BE2C (cell line): ENCODE data around the gene RNF150.

Experiments
- DNase-seq: peaks from one replicate; pipeline ENCODE4 v3.0.0-alpha.2; 2020
- H3K27me3 ChIP-seq: fragments of 250-450 bp; sonication (Bioruptor Pico); 2 replicates; pipeline ENCODE4 v1.5.1; 2020; ENCODE audit warnings: mild to moderate bottlenecking
- H3K36me3 ChIP-seq: fragments of 250-450 bp; sonication (Bioruptor Pico); 2 replicates; pipeline ENCODE4 v1.5.1; 2020; ENCODE audit warnings: mild to moderate bottlenecking
- H3K4me1 ChIP-seq: fragments of 250-450 bp; sonication (Bioruptor Pico); 2 replicates; pipeline ENCODE4 v1.5.1; 2020
- H3K4me3 ChIP-seq: 2 replicates; pipeline ENCODE4 v1.5.1; 2011; ENCODE audit warnings: low read depth, low read length
- H3K9me3 ChIP-seq: fragments of 250-450 bp; sonication (Bioruptor Pico); 2 replicates; pipeline ENCODE4 v1.5.1; 2020
- TF ChIP-seq, protein P1 (sequence below): IDR thresholded peaks from 2 replicates; pipeline ENCODE4 v1.5.1; 2012; ENCODE audit warnings: mild to moderate bottlenecking, low read depth, low read length

Gene RNF150

DNA sequence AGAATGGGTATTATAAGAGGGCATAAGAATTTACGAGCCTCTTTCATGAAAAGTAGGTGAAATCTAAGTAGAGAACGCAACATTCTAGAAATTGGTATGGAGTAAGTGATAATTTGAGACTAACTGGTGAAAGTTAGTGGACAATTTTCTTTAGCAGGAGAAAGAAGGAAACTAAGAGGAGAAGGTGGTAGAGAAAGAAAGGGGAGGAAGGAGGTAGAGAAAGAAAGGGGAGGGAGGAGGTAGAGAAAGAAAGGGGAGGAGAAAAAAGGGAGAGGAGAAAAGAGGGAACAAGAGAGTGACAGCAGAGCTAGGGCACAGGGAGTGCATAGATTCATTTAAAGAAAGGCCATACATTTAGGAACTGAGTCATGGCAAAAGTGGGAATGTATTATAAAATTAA lies 94.1 kb downstream of the RNF150 start:
- H3K27me3 ChIP-seq: no peaks in the 10 kb centered on the region
- H3K36me3 ChIP-seq: no peaks in the 10 kb centered on the region
- no peak overlapping the region for H3K4me3 ChIP-seq
- no peak for DNase-seq
- H3K4me1 ChIP-seq: no peaks in the 10 kb centered on the region
- no peaks in the 10 kb centered on the region for H3K9me3 ChIP-seq
- TF ChIP-seq, protein P1, sequence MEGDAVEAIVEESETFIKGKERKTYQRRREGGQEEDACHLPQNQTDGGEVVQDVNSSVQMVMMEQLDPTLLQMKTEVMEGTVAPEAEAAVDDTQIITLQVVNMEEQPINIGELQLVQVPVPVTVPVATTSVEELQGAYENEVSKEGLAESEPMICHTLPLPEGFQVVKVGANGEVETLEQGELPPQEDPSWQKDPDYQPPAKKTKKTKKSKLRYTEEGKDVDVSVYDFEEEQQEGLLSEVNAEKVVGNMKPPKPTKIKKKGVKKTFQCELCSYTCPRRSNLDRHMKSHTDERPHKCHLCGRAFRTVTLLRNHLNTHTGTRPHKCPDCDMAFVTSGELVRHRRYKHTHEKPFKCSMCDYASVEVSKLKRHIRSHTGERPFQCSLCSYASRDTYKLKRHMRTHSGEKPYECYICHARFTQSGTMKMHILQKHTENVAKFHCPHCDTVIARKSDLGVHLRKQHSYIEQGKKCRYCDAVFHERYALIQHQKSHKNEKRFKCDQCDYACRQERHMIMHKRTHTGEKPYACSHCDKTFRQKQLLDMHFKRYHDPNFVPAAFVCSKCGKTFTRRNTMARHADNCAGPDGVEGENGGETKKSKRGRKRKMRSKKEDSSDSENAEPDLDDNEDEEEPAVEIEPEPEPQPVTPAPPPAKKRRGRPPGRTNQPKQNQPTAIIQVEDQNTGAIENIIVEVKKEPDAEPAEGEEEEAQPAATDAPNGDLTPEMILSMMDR: no peak

DNA sequence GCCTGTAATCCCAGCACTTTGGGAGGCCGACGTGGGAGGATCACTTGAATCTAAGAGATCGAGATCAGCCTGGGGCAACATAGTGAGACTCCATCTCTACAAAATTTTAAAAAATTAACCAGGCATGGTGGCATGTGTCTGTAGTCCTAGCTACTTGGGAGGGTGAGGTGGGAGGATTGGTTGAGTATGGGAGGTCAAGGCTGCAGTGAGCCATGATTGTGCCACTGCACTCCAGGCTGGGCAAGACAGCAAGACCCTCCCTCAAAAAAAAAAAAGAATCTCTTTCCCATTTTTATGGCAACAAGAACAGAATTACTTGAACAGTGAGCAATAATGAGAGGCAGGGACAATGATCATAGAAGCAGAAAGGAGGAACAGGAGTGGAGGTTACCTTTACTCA lies 94.8 kb downstream of the RNF150 start:
- no peak for DNase-seq
- TF ChIP-seq, protein P1: no peak
- H3K4me1 ChIP-seq: no peaks in the 10 kb centered on the region
- H3K4me3 ChIP-seq: no peak overlapping the region
- no peaks in the 10 kb centered on the region for H3K27me3 ChIP-seq
- H3K9me3 ChIP-seq: no peaks in the 10 kb centered on the region
- no peaks in the 10 kb centered on the region for H3K36me3 ChIP-seq

- DNase-seq: no peak
- TF ChIP-seq, protein P1: no peak
- Histone ChIP-seq H3K27me3 (no peaks in the 10 kb centered on the region), H3K9me3 (no peaks in the 10 kb centered on the region), H3K4me1 (no peaks in the 10 kb centered on the region), H3K36me3 (no peaks in the 10 kb centered on the region), H3K4me3 (no peak overlapping the region)
These were observed 95.8 kb downstream of the RNF150 start for GRCh38 chr4:141037446-141037845.

DNA sequence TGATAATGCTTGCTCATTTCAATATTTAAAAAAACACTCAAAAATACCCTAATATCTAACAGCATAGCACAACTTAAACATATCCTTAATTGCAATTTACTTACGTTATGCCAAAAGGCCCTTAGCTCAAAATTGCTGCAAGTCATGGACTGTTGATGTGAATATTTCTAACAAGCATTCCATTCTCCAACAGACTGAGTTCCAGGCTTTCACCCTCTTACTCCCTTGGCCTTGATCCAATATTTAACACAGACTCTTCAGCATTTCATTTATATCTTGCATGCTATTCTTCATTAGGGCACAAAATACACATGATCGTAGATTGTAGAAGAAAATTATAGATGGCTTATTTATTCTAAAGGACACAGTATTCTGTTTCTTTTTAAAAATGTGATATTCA lies 96.5 kb downstream of the RNF150 start:
- H3K4me3 ChIP-seq: no peak overlapping the region
- H3K9me3 ChIP-seq: no peaks in the 10 kb centered on the region

GRCh38 chr4:141035920-141036319 lies 97.3 kb downstream of the RNF150 start:
- no peaks in the 10 kb centered on the region for H3K9me3 ChIP-seq
- no peaks in the 10 kb centered on the region for H3K27me3 ChIP-seq
- no peaks in the 10 kb centered on the region for H3K36me3 ChIP-seq
- H3K4me3 ChIP-seq: no peak overlapping the region
- H3K4me1 ChIP-seq: no peaks in the 10 kb centered on the region
- TF ChIP-seq, protein P1: no peak
- no peak for DNase-seq

More for the DNA sequence above, 96.5 kb downstream of the RNF150 start:
- H3K27me3 ChIP-seq: no peaks in the 10 kb centered on the region
- H3K36me3 ChIP-seq: no peaks in the 10 kb centered on the region
- no peaks in the 10 kb centered on the region for H3K4me1 ChIP-seq
- no peak for DNase-seq
- TF ChIP-seq, protein P1: no peak

DNA sequence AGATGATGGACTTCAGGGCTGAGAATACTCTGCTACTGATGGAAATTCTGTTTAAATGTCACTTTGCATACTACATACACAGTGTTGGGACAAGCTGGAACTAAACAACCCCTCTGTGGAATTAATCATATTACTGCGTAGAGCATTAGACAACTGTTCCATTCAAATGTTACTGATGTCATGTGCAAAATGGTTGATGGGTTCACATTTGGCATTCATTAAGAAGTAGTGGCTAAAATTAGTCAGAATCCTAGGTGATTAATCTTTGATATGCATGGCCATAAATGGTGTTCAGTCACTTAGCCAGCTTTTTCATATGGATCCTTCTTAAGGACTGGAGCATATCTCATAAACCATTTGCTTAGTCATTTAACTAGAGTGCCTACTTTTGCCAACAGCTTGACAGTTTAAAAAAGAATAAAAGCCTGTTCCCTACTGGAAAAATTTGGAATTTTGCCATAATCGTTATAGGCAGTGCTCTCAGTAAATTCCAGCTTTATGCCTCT lies 105.2 kb downstream of the RNF150 start:
- Histone ChIP-seq H3K27me3 (no peaks in the 10 kb centered on the region), H3K4me1 (peaks cover 9% of the 10 kb centered on the region), H3K36me3 (no peaks in the 10 kb centered on the region), H3K4me3 (no peak overlapping the region), H3K9me3 (no peaks in the 10 kb centered on the region)
- TF ChIP-seq, protein P1: no peak
- no peak for DNase-seq
